Measurements from ENCODE around the gene NOLC1.

The NOLC1 gene

GRCh38 chr10:102122450-102122849, 29.7 kb upstream of the NOLC1 start:
- DNase-seq: no peak

GRCh38 chr10:102123223-102123622, 29.0 kb upstream of the NOLC1 start:
- DNase-seq: no peak

- no peak for DNase-seq
These were observed 20.7 kb upstream of the NOLC1 start for GRCh38 chr10:102131286-102132170.

GRCh38 chr10:102132193-102132562, 20.0 kb upstream of the NOLC1 start:
- no peak for DNase-seq

- DNase-seq: peak; percentile 99
These were observed 19.4 kb upstream of the NOLC1 start, which contains the start of gene PPRC1 for GRCh38 chr10:102132563-102133372. Gene PPRC1, plus strand, starts transcription at chr10:102133040. Its CDS starts 29 bp downstream, at chr10:102133069.

- peak; percentile 86 for DNase-seq
These were observed 18.6 kb upstream of the NOLC1 start for GRCh38 chr10:102133373-102134195.

- DNase-seq: no peak
These were observed 17.8 kb upstream of the NOLC1 start for GRCh38 chr10:102134416-102134815.

- DNase-seq: no peak
These were observed 16.1 kb upstream of the NOLC1 start for GRCh38 chr10:102135956-102136526.

GRCh38 chr10:102139281-102140110, 12.7 kb upstream of the NOLC1 start:
- DNase-seq: no peak

- no peak for DNase-seq
These were observed 12.0 kb upstream of the NOLC1 start for GRCh38 chr10:102140218-102140617.

- no peak for DNase-seq
These were observed 11.2 kb upstream of the NOLC1 start for GRCh38 chr10:102140913-102141540.

- no peak for DNase-seq
These were observed 10.5 kb upstream of the NOLC1 start for GRCh38 chr10:102141583-102142107.

GRCh38 chr10:102146971-102147428, 5.2 kb upstream of the NOLC1 start:
- DNase-seq: no peak

- no peak for DNase-seq
These were observed 4.6 kb upstream of the NOLC1 start for GRCh38 chr10:102147561-102147960.

- DNase-seq: no peak
These were observed 3.9 kb upstream of the NOLC1 start for GRCh38 chr10:102148275-102148674.

GRCh38 chr10:102150970-102151773, 1.0 kb upstream of the NOLC1 start:
- DNase-seq: peak; percentile 53

- DNase-seq: peak; percentile 60
These were observed 329 bp downstream of the NOLC1 start for GRCh38 chr10:102152545-102152890.

- no peak for DNase-seq
These were observed 968 bp downstream of the NOLC1 start for GRCh38 chr10:102153093-102153620.

- no peak for DNase-seq
These were observed 2.4 kb downstream of the NOLC1 start for GRCh38 chr10:102154466-102155116.
